RWPE2 (cell line): Measurements from ENCODE around the gene CXCL14.

Experiments used
- ATAC-seq: fragments of 200-7000 bp; cut with Tn5 transposase; 3 replicates; pipeline ENCODE4 v1.9.1; 2021; ENCODE audit warnings: low read depth
- DNase-seq: peaks from one replicate; pipeline ENCODE4 v3.0.0-alpha.2; 2020; ENCODE audit warnings: low spot score
- H3K27ac ChIP-seq: fragments of 450-650 bp; 2 replicates; pipeline ENCODE4 v1.5.1; 2017; ENCODE audit warnings: mild to moderate bottlenecking; ENCODE audit not compliant: poor library complexity, severe bottlenecking
- H3K27me3 ChIP-seq: fragments of 250-450 bp; sonication (Bioruptor Pico); 2 replicates; pipeline ENCODE4 v1.5.1; 2021; ENCODE audit warnings: mild to moderate bottlenecking, moderate library complexity; ENCODE audit not compliant: insufficient read depth, poor library complexity, severe bottlenecking
- H3K36me3 ChIP-seq: fragments of 250-450 bp; sonication (Bioruptor Pico); 2 replicates; pipeline ENCODE4 v1.5.1; 2020; ENCODE audit warnings: low read depth, mild to moderate bottlenecking, moderate library complexity
- H3K4me1 ChIP-seq: fragments of 250-450 bp; sonication (Bioruptor Pico); 2 replicates; pipeline ENCODE4 v1.5.1; 2021; ENCODE audit warnings: mild to moderate bottlenecking, moderate library complexity; ENCODE audit not compliant: insufficient read depth, poor library complexity, severe bottlenecking
- H3K4me3 ChIP-seq: fragments of 250-450 bp; sonication (Bioruptor Pico); 2 replicates; pipeline ENCODE4 v1.5.1; 2021; ENCODE audit warnings: mild to moderate bottlenecking, moderate library complexity; ENCODE audit not compliant: severe bottlenecking
- H3K9me3 ChIP-seq: fragments of 250-450 bp; sonication (Bioruptor Pico); 2 replicates; pipeline ENCODE4 v1.5.1; 2021; ENCODE audit warnings: mild to moderate bottlenecking, moderate library complexity; ENCODE audit not compliant: severe bottlenecking
- TF ChIP-seq, protein P1 (sequence below): fragments of 450-650 bp; IDR thresholded peaks from one replicate; pipeline ENCODE4 v1.5.1; 2017; ENCODE audit warnings: mild to moderate bottlenecking, moderate library complexity; ENCODE audit not compliant: poor library complexity, severe bottlenecking

CXCL14 gene

DNA sequence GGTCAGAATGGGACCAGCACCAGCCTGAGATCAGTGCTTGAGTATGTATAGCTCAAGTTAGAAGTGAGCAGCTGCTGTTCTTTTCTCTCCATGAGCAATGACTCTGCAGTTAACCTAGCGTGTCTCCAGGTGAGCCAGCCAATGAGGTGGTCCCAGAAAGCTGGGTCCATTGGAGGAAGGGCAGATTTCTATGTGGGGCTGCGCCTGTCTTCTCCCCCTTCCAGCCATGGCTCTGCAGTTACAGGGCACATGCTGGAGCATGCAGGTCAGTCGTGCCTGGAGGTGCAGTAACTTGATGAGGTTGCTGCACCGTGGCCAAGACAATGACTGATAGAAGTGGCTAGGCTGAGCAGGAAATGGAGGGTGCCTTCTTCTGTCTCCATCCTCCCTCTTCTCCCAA is 29.6 kb upstream of the CXCL14 start:
- ATAC-seq: 0 out of 3 replicates have a peak, but pooled peaks have one; percentile 23
- Histone ChIP-seq H3K27ac (no peak overlapping the region), H3K4me1 (no peaks in the 10 kb centered on the region), H3K27me3 (peaks cover 3% of the 10 kb centered on the region), H3K4me3 (no peak overlapping the region), H3K9me3 (no peaks in the 10 kb centered on the region), H3K36me3 (no peaks in the 10 kb centered on the region)
- DNase-seq: no peak
- TF ChIP-seq, protein P1, sequence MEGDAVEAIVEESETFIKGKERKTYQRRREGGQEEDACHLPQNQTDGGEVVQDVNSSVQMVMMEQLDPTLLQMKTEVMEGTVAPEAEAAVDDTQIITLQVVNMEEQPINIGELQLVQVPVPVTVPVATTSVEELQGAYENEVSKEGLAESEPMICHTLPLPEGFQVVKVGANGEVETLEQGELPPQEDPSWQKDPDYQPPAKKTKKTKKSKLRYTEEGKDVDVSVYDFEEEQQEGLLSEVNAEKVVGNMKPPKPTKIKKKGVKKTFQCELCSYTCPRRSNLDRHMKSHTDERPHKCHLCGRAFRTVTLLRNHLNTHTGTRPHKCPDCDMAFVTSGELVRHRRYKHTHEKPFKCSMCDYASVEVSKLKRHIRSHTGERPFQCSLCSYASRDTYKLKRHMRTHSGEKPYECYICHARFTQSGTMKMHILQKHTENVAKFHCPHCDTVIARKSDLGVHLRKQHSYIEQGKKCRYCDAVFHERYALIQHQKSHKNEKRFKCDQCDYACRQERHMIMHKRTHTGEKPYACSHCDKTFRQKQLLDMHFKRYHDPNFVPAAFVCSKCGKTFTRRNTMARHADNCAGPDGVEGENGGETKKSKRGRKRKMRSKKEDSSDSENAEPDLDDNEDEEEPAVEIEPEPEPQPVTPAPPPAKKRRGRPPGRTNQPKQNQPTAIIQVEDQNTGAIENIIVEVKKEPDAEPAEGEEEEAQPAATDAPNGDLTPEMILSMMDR: no peak

- TF ChIP-seq, protein P1: no peak
- ATAC-seq: no peak
- no peak for DNase-seq
- Histone ChIP-seq H3K9me3 (no peaks in the 10 kb centered on the region), H3K36me3 (no peaks in the 10 kb centered on the region), H3K4me3 (no peak overlapping the region), H3K4me1 (no peaks in the 10 kb centered on the region), H3K27ac (no peak overlapping the region), H3K27me3 (peaks cover 3% of the 10 kb centered on the region)
Measured at GRCh38 chr5:135606431-135606830, 27.6 kb upstream of the CXCL14 start.

- no peak overlapping the region for H3K27ac ChIP-seq
- ATAC-seq: no peak
- no peak overlapping the region for H3K4me3 ChIP-seq
- H3K36me3 ChIP-seq: no peaks in the 10 kb centered on the region
- H3K9me3 ChIP-seq: no peaks in the 10 kb centered on the region
- TF ChIP-seq, protein P1: no peak
- H3K27me3 ChIP-seq: peaks cover 3% of the 10 kb centered on the region
- no peak for DNase-seq
- H3K4me1 ChIP-seq: no peaks in the 10 kb centered on the region
Measured at GRCh38 chr5:135605221-135605620, 26.4 kb upstream of the CXCL14 start.

DNA sequence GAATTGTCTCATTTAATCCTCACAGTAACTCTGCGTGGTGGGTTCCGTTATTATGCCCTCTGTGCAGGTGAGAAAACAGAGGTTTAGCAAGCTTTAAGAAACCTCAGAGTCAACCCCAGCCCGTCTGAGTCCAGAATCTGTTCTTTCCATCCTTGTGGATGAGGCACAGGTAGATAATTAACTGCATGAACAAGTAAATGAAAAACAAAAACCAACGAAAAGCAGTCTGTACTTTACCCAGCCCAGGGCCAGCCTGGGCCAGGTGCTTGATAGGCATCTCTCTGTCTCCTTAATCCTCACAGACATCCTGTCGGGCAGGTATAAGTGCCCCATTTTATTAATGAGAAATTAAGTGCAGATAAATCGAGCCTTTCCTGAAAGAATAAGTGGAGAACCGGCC is 25.3 kb upstream of the CXCL14 start:
- ATAC-seq (no peak), DNase-seq (no peak)
- Histone ChIP-seq H3K27ac (no peak overlapping the region), H3K27me3 (no peaks in the 10 kb centered on the region), H3K4me3 (no peak overlapping the region), H3K36me3 (no peaks in the 10 kb centered on the region), H3K9me3 (no peaks in the 10 kb centered on the region), H3K4me1 (no peaks in the 10 kb centered on the region)
- TF ChIP-seq, protein P1: no peak

DNA sequence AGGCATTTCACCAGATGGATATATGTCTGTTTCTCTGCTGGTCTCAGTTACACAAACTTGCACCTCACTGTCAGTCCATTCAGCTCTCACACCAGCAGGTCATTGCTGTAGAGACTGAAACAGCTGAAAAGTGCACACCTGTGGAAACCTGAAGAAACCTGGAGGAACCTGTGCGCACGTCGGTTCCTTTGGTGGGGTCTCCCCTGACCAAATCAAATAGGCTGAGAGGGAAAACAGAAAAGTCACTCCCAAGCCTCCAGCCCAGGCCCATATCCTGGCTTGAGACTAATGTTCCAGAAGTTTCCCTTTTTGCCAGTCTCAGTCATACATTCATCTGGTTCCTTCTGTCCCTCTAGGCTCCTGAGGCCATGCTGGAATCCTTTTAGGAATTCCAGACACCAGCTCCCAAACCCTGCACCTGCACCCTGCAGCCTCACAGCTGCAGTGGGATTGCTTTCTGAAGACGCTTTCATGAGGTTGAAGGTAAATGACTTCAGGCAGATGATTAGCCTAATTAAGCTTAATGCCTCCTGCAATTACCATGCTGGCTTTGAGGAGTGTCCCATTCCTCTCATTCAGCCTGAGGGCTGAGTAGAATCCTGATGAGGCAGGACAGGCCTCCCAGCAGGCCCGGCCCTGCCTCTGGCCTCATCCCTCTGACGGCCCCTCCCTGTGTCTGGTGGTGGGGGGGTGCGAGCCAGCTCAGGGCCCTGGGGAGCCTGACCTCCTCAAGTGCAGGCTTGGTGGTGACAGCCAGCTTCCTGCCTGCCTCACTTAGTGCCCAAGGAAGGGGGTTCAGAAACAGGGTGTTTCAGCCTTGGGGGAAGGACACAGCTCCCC is 24.3 kb upstream of the CXCL14 start:
- no peaks in the 10 kb centered on the region for H3K36me3 ChIP-seq
- H3K27ac ChIP-seq: no peak overlapping the region
- no peak overlapping the region for H3K4me3 ChIP-seq
- no peaks in the 10 kb centered on the region for H3K9me3 ChIP-seq
- TF ChIP-seq, protein P1: no peak
- H3K4me1 ChIP-seq: no peaks in the 10 kb centered on the region
- H3K27me3 ChIP-seq: no peaks in the 10 kb centered on the region
- DNase-seq: no peak
- no peak for ATAC-seq
